ENCODE measurements around the gene OVOL3.
A peak's percentile ranks its signal among the peaks of the same experiment; 100 is the strongest.
"Not testable (repeated sequence)": the region's sequence is repeated elsewhere in the genome, so short reads cannot be mapped to it uniquely, and the experiment has no call there.

Gene OVOL3

DNA sequence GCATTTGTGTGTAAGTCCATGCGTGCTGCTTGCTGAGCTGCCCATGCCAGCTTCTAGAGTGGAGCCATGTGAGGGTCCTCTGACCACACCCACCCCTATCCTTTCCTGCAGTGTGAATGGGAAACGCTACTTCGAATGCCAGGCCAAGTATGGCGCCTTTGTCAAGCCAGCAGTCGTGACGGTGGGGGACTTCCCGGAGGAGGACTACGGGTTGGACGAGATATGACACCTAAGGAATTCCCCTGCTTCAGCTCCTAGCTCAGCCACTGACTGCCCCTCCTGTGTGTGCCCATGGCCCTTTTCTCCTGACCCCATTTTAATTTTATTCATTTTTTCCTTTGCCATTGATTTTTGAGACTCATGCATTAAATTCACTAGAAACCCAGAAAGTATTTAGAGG is 14.6 kb downstream of the OVOL3 start:
- no peak for DNase-seq (ENCODE audit: low read depth in 1 of 2, low spot score in 1 of 2)

DNA sequence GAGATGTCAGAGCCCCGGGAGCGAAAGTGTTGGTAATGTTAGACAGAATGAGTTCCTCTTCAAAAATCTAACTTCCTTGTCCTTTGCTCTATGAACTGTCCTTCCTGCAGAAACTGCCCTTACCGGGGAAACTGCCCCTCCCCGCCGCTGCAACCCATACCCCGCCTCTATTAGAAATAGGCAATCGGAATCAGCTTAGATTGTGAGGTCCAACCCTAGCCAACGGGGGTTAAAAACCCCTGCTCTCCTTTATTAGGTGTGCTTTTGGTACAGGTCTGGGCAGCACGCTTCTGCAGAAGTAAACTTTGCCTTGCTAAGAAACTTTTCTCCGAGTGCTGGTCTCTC is 17.4 kb downstream of the OVOL3 start:
- no peak for DNase-seq (ENCODE audit: low read depth in 1 of 2, low spot score in 1 of 2)

DNA sequence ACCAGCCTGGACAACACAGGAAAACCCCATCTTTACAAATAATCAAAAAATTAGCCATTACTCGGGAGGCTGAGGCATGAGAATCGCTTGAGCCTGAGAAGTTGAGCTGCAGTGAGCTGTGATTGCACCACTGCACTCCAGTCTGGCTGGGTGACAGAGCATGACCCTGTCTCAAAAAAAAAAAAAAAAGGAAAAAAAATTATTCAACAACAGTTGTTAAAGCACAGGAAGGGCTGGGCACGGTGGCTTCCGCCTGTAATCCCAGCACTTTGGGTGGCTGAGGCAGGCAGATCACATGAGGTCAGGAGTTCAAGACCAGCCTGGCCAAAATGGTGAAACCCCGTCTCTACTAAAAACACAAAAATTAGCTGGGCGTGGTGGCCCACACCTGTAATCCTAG is 20.3 kb downstream of the OVOL3 start:
- not testable (repeated sequence) for DNase-seq (ENCODE audit: low read depth in 1 of 2, low spot score in 1 of 2)

DNA sequence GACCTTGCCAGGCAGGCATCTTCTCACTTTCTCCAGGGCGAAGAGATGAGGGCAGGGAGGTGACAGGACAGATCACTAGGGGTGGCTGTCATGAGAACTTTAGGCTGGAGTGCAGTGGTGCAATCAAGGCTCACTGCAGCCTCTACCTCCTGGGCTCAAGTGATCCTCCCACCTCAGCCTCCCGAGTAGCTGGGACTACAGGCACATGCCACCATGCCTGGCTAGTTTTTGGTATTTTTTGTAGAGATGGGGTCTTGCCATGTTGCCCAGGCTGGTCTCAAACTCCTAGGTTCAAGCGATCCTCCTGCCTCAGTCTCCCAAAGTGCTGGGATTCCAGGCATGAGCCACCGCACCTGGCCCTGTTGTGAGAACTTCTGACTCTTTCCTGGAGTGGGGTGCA is 23.9 kb downstream of the OVOL3 start:
- not testable (repeated sequence) for DNase-seq (ENCODE audit: low read depth in 1 of 2, low spot score in 1 of 2)

DNA sequence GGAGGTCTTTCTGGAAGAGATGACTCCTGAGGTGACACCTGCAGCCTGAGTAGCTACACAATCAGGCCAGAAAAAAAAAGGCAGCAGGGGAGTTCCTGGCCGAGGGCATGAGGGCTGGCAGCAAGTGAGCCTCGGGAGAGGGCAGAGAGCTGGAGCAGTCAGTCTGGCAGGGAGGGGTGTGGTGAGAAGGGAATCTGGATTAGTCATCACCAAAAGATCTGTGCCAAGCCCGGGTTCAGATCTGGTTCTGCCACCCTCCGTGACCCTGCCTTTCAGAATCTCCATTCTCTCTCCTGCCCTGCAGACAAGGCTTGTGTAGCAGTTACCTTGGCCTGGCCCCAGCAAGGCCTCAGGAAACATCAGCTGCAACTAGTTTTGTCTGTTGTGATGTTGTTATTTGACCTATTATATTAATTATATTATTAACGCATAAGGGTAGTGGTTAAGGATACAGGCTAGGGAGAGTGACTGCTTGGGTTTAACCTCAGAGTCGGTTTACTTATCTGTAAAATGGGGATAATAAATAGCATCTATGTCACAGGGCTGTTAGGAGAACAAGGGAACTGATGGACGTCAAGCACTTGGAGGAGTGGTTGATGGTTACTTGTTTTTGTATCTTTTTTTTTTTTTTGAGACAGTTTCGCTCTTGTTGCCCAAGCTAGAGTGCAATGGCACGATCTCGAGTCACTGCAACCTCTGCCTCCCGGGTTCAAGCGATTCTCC is 26.2 kb downstream of the OVOL3 start:
- DNase-seq (ENCODE audit: low read depth in 1 of 2, low spot score in 1 of 2), result no peak

DNA sequence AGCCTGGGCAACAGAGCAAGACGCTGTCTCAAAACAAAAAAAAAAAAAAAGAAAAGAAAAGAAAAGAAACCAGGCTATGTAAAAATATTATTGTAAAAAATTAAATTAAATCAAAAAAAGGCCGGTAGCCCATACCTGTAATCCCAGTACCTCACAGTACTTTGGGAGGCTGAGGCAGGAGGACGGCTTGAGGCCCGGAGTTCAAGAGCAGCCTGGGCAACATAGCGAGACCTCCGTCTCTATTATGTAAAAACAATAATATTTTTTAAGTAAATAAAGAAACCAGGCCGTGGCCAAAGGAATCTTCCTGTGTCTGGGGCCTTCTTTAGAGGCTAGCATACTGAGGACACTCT is 28.2 kb downstream of the OVOL3 start:
- DNase-seq (ENCODE audit: low read depth in 1 of 2, low spot score in 1 of 2), result no peak

DNA sequence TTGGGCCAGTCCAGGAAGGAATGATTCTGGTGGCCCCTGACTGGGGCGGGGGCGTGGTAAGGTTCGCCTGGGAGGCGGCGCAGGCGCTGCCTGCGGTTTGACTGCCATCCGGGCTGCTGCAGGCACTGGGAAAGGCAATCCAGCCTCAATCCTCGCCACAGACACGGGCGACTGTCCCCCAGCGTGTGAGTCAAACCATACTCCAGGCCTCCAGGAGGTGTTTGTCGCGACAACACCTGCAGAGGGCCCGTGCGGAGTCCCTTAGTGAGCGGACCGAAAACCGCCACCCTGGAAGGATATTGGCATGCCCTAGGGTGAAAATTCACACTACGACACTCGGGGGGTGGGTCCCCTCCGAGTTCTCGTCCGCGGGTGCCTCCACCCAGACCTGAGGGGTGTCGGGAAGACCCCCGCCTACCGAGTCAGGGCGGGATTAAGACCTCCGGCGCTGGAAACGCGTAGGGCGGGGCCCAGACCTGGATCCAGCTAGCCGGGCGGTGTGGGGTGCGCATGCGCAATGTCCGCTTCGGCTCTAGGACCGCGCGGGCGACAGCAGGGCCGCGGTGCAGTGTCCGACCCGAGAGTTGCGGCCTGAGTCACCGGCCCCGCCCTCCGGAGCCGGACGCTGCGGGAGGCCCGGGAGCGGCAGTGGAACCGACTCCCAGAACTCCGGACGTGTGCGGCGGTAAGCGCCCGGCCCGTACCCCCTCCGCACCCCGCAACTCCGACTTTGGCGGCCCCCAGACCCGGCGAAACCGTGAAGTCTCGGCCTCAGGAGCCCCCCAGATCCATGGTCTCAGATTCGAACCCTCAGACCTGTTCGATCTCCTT is 28.7 kb downstream of the OVOL3 start, which contains the start of gene CAPNS1:
Gene CAPNS1, plus strand, starts transcription at position 594 of the 831 bp plus-strand sequence. CDS start 946 bp downstream, outside the sequence.
- DNase-seq (ENCODE audit: low read depth in 1 of 2, low spot score in 1 of 2), result peak; percentile 76 to 88

DNA sequence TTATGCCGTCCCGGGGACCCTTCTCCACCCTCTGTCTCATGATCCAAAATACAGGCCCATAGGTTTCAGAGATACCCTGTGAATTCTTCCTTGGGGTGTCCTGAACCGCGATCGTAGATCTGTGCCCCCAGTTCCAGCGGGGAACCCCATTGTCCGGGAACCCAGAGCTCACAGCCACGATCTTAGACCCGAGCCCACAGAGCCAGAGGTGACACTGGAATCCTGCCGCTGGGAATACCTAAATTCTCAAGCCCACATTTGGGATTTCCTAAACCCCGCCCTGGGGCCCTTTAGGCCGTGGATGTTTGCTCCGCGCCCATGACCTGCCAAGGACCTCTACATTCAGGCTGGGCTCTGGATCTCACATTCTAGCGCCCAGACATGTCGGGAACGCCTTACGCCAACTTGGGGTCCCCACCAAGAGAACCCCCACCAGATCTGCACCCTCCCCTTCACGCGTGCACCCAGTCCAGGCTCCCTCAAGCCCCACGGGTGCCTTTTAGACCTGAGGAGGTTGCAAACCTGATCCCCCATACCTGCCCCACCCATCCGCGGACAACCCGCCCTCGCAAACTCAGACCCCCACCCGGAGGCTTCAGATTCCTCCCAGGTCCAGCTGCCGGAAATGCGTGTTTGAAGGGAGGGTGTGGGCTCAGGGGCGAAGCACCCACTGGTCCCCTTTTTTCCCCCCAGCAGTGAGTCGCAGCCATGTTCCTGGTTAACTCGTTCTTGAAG is 29.5 kb downstream of the OVOL3 start:
- peak; percentile 35 to 42 for DNase-seq (ENCODE audit: low read depth in 1 of 2, low spot score in 1 of 2)

DNA sequence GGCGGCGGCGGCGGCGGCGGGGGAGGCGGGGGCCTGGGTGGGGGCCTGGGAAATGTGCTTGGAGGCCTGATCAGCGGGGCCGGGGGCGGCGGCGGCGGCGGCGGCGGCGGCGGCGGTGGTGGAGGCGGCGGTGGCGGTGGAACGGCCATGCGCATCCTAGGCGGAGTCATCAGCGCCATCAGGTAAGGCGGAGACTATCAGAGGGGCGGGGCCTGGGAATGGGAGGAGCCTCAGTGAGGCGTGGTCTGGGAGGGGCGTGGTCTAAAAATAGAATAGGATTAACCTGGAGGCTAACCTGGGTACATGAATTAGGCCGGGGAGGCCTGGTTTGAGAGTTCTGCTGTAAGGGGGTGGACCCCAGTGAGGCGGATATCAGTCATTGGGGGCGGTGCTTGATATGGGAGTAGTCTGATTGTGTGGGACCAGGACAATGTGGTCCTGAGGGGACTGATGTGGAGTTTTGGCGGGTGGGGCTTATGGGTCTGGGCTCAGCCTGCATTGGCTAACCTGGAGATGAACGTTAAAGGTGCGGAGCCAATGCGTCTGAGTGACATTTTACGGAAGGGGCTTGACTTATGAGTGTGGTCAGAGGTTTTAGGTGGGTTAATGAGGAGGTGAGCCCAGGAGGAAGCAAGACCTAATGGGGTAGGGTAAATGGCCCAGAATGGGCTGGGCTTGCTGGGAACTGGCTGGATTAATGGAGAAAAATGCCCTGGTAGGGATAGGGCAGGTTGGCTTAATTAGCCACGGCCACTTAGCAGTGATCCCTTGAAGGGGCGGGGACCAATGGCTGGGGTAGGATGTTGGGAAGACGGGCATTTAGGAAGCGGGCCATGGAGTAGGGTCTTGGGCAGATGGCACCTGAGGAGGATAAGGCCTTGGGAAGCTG is 30.3 kb downstream of the OVOL3 start:
- peak; percentile 86 to 93 for DNase-seq (ENCODE audit: low read depth in 1 of 2, low spot score in 1 of 2)

DNA sequence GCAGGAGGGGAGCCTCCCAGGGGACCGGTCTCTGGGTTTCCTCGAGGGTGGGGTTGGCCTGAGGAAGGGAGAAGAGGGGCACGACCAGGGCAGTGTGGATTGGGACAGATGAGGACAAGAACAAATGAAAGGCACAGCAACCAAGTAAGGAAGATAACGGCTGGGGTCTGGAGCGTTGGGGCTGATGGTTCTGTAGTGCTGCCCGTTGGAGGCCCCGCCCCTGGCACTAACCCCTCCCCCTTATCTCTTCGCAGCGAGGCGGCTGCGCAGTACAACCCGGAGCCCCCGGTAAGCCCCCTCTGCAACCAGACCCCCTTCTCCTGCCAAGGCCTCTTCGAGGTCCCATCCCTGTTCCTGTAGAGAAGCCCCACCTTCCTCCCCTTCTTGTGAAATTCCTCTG is 31.1 kb downstream of the OVOL3 start:
- no peak for DNase-seq (ENCODE audit: low read depth in 1 of 2, low spot score in 1 of 2)

DNA sequence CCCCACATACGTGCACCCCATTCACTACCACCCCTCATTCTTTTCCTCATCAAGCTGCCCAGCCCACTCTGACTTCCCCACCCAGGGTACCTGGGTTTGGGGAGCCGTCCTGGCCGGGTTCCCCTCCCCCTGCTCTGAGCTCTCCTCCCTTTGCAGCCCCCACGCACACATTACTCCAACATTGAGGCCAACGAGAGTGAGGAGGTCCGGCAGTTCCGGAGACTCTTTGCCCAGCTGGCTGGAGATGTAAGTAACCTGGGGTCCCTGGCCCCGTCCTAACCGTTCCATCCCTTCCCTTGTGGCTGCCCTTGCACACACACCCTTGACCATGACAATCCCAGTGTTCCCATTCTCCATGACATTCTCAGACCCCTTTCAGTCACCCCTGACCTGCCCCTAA is 31.6 kb downstream of the OVOL3 start:
- no peak for DNase-seq (ENCODE audit: low read depth in 1 of 2, low spot score in 1 of 2)

DNA sequence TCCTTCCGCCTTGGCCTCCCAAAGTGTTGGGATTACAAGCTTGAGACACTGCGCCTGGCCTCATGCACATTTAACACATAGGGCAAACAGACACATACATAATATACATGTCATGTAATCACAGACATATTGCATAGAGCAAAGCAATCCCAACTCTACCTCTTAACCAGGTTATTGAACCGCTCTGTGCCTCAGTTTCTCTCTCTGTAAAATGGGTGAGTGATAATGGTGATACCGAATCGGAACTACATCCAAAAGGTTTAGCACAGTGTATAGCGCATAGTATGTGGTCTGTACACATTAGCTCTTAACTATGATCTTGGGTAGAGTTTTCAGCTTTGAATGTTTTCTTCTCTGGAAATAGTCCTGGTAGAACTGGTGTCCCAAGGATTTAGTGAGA is 33.7 kb downstream of the OVOL3 start:
- DNase-seq (ENCODE audit: low read depth in 1 of 2, low spot score in 1 of 2), result no peak

DNA sequence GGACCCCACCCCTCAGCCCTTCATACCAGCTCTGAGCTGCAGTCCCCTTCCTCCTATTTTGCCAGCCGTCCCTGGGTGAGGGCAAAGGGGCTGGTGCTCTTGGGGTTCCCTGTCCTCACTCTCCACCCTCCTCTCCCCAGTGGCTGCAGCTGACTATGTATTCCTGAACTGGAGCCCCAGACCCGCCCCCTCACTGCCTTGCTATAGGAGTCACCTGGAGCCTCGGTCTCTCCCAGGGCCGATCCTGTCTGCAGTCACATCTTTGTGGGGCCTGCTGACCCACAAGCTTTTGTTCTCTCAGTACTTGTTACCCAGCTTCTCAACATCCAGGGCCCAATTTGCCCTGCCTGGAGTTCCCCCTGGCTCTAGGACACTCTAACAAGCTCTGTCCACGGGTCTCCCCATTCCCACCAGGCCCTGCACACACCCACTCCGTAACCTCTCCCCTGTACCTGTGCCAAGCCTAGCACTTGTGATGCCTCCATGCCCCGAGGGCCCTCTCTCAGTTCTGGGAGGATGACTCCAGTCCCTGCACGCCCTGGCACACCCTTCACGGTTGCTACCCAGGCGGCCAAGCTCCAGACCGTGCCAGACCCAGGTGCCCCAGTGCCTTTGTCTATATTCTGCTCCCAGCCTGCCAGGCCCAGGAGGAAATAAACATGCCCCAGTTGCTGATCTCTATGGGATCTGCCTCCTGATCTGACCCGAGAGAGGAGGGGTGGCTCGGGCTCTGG is 38.9 kb downstream of the OVOL3 start:
- no peak for DNase-seq (ENCODE audit: low read depth in 1 of 2, low spot score in 1 of 2)

DNA sequence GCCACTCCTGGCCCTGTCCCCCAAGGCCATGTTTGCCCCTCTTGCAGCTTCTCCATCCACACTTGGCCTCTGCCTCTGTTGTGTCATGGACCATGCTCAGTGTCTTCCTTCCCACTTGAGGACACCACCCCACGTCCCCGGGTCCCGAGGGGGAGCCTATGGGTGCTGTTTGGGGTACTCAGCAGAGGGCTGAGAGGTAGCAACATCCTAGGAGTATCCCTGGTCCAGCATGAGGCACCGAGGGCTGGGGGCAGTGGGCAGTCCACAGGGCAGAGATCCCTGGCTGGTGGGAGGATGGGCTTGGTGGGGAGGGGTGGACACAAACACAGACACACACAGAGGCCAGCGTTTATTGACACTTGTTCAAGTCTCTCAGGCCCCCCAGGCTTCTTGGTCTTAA is 39.6 kb downstream of the OVOL3 start:
- no peak for DNase-seq (ENCODE audit: low read depth in 1 of 2, low spot score in 1 of 2)

DNA sequence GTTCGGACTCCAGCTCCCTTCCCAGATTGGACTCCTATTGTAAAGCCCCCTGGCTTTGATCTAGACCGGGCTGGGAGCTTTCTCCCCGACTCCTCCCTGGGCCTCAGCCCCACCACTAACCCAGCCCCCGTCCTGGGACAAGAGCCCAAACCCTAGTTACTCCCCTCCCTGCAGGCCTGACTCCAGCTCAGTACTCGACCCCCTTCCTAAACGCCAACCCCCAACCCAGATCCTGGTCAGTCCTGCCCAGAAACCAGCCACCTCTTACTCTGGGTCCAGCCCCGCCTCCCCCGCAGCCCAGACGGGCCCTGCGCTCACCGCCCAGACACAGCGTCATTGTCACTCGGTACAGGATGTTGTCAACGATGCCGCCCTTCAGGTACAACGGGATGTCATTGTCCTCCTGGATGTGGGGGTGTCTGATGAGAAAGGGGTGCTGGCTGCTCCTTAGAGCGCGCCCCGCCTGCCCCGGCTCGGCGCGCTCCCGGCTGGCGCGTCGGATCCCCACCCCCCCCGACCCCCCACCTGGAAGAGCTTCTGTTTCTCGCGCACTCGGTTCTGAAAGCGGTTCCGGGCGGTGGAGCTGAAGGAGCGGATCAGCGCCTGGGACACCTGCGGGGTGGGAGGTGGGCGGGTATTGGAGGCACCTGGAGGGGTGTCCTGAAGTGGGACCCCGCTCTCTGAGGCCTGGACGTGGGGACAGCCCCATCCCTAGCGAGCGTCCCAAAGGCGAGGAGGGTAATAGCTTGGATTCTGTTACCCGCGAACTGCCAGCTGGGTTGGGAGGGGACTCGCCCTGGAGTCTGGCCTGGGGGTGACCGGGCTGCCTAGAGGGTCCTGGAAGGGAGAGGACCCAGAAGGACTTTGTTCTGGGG is 40.4 kb downstream of the OVOL3 start:
- DNase-seq (ENCODE audit: low read depth in 1 of 2, low spot score in 1 of 2), result no peak

DNA sequence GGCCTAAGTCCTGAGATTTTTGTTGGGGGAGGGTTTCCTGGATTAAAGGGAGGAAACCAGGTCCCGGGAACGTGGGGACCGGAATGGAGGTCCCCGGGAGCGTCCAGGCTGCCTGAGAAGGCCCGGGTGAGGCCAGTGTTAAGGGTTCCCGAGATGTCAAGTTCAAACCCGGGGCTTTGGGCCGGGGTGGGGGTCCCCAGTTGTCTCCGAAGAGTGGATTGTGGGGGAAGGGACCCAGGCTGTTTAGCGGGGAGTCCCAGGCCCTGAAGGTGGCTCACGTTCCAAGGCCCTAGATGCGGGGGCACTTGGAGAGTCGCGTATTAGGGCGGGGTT is 41.0 kb downstream of the OVOL3 start:
- DNase-seq (ENCODE audit: low read depth in 1 of 2, low spot score in 1 of 2), result no peak

DNA sequence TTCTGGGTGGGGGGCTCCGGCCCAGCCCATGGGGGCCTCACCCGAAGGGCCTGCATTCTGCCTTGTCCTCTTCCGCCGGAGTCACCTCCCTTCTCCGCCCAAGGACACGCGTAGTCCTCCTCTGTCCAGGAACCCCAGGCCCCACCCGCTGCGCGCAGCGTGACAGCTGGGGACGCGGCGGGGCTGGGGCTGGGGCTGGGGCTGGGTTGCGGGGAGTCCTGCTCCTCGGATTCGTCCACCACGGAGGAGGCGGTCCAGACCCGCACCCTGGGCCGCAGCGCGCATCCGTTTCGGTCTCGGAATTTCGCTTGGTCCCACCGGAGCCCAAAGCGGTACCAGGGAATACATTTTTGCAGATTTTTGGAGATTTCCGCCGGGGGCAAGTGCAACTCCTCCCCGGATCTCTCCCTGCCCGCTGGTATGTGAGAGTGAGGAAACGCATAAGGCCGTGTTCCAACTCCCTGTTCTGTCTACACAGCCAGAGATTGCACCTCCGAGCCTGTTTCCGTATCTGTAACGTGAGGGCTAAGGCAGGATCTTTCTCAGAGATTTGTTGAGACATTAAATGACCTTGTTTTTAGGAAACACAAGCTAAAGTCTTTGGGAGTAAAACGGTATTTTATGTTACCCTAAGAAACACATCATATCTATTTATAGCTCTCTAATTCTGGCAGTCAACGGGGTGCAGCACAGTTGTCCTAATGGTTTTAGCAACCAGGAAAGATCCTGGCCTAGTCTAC is 41.6 kb downstream of the OVOL3 start, which contains the start of gene COX7A1:
Gene COX7A1, minus strand, starts transcription at position 96 of the 740 bp plus-strand sequence. Its CDS starts 40 bp downstream, at position 56.
- DNase-seq (ENCODE audit: low read depth in 1 of 2, low spot score in 1 of 2), result no peak

DNA sequence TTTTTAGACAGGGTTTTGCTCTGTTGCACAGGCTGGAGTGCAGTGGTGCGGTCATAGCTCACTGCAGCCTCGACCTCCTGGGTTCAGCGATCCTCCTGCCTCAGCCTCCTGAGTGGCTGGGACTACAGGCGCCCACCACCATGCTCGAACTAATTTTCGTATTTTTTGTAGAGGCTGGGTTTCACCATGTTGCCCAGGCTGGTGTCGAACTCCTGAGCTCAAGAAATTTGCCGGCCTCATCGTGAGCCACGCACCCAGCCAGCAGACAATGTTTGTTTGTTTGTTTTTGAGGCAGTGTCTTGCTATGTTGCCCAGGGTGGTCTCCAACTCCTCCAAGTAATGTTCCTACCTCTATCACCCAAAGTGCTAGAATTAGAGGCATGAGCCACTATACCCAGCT is 42.2 kb downstream of the OVOL3 start:
- no peak for DNase-seq (ENCODE audit: low read depth in 1 of 2, low spot score in 1 of 2)

Data from activated CD4-positive, alpha-beta T cell treated with anti-CD3 and anti-CD28 coated beads, Interleukin-2, amount 50 U/mL, for 24 hours (primary cell).